Activated CD4-positive, CD25-positive, alpha-beta regulatory T cell treated with anti-CD3 and anti-CD28 coated beads, Interleukin-2, amount 50 U/mL, for 24 hours (primary cell): Measurements from ENCODE around the gene IBA57.

Source experiments
- ATAC-seq, 2 donors: fragments of 150-1000 bp; cut with Tn5 transposase; one replicate each; pipeline ENCODE4 v1.10.0; 2021; ENCODE audit warnings: mild to moderate bottlenecking in 1 of 2, moderate library complexity in 1 of 2

IBA57 gene

DNA sequence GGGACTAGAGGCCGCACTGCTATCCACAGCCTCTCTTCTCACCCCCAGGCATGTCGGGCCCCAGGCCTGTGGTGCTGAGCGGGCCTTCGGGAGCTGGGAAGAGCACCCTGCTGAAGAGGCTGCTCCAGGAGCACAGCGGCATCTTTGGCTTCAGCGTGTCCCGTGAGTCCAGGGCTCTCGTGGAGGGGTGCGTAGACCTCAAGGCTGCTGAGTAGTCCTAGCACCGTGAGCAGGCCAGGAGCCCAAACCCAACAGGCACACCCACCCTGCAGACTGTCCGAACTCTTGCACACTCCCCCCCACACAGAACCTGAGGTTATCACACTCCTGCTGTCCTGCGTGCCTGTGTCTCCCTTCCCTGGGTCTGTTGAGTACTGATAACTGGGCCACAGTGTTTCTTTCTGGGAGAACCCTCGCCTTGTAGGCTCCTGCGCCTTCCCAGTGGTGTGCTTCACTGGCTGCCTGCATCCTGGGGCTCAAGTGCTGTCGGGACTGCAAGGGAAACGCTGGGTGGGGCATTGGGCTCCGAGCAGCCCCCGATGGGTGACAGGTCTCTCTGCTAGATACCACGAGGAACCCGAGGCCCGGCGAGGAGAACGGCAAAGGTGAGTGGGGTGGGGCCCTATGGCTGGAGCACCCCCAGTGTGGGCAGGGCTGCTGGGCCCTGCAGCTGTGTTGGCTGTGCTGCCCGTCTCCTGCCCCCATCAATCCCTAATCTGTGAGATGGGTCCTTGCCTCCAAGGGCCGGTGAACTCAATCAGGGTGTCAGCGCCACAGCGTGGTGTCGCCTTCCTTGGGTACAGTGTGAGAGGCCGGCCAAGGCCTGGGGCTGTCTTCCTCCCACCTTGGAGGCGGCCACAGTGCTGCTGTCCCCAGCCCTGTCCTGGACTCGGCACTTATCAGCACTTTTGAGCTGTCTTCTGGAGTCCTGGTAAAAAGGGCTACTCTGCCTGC, 19.9 kb upstream of the IBA57 start:
- no peak for ATAC-seq

DNA sequence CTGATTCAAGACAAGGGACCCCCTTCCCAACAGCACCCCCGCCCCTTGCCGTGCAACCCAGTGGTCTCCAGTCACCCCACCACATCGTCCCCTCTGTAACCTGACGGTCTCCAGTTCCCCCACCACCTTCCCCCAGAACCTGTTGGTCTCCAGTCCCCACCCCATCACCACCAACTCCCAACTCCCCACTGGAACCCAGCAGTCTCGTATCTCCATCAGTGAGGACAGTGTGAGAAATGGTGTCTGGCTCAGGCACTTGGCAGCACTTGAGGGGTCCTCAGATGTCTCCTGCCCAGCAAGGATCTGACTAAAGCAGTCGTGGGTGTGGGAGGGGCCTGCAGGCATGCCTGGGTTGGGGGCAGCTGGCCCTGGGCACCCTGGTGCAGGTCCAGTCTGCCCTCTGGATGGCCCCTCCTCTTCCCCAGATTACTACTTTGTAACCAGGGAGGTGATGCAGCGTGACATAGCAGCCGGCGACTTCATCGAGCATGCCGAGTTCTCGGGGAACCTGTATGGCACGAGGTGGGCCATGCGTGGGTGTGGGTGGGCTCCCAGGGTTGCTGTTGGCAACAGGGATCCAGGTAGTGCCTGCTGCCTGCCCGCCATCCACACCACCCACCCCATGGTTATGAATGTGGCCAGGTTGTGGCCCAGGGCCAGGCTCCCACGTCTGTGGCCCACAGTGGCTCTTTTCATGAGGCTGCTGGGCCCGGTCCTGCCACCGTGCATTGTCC, 19.0 kb upstream of the IBA57 start:
- no peak for ATAC-seq

- ATAC-seq = no peak
Measured at GRCh38 chr1:228147151-228147693, 18.4 kb upstream of the IBA57 start.

DNA sequence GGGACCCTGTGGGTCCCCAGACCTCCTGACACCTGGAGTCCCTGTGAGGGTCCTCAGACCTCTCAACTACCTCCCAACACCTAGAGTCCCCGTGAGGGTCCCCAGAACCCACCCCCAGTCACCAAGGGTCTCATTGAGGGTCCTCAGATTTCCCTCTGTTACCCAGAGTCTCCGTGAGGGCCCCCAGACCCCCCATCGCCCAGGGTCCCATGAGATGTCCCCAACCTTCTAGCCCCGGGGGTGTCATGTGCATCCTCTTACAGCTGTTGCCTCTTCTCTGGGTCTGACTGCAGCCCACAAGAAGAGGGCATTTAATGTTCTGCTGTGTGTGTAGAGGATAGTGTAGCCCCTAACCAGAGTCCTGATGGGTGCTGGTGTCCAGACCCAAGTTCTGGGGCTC, 17.8 kb upstream of the IBA57 start:
- ATAC-seq = no peak

DNA sequence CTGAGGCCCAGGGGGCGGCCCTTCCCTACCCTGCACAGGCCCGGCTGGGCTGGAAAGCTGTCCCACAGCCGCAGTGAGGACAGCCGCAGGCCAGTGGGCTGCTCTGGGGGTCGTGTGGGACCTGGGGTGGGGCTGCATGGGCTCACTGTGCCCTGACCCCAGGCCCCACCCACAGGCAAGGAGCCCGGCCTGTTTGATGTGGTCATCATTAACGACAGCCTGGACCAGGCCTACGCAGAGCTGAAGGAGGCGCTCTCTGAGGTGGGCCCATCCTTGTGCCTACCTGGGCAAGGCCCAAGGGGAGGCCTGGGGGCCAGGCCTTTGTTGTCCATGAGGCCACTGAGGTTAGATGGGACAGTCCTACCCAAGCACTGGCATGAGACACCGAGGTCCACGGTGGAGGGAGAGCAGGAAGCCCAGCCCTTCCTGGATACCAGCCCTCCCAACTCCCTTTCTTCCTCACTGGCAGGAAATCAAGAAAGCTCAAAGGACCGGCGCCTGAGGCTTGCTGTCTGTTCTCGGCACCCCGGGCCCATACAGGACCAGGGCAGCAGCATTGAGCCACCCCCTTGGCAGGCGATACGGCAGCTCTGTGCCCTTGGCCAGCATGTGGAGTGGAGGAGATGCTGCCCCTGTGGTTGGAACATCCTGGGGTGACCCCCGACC, 17.3 kb upstream of the IBA57 start:
- no peak for ATAC-seq

GRCh38 chr1:228148935-228149405, 16.6 kb upstream of the IBA57 start:
- ATAC-seq = no peak

GRCh38 chr1:228149406-228150119, 16.0 kb upstream of the IBA57 start, which contains the start of gene GJC2:
Gene GJC2 (plus strand): TSS chr1:228149930. CDS start chr1:228157759, 7,829 bp downstream.
- no peak for ATAC-seq

GRCh38 chr1:228150120-228150460, 15.5 kb upstream of the IBA57 start:
- no peak for ATAC-seq

DNA sequence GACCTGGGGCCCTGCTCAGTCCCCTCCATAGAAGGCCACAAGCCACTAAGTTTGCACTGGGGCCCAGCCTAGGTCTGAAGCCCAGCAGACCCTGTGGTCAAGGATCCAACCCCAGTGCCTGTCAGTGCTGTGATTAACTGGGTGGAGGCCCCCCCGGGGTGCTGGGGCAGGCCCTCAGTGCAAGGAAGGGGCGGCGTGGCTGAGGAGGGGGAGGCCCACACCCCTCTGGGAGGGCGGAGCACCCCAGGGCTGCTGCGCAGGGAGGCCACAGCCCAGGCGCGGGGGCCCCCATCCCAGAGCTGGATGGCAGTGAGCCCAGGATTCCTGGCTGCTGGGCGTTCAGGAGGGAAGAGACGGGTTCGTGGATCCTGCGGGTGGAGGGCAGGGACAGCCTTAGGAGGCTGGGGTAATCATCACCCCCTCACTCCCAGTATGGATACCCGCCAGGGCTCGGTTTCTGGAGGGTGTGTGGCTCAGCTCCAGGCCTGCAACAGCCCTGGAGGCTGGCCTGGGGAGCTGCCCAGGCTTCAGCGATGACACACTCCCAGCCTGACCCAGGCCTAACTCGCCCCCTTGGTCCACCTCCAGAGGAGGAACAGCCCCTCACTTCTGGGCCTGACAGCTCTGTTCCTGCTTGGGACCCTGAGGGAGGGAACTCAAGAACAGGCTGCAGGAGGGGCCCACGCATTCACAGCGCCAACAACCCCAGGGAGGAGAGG, 15.0 kb upstream of the IBA57 start:
- no peak for ATAC-seq

GRCh38 chr1:228151180-228151925, 14.3 kb upstream of the IBA57 start:
- ATAC-seq = no peak

DNA sequence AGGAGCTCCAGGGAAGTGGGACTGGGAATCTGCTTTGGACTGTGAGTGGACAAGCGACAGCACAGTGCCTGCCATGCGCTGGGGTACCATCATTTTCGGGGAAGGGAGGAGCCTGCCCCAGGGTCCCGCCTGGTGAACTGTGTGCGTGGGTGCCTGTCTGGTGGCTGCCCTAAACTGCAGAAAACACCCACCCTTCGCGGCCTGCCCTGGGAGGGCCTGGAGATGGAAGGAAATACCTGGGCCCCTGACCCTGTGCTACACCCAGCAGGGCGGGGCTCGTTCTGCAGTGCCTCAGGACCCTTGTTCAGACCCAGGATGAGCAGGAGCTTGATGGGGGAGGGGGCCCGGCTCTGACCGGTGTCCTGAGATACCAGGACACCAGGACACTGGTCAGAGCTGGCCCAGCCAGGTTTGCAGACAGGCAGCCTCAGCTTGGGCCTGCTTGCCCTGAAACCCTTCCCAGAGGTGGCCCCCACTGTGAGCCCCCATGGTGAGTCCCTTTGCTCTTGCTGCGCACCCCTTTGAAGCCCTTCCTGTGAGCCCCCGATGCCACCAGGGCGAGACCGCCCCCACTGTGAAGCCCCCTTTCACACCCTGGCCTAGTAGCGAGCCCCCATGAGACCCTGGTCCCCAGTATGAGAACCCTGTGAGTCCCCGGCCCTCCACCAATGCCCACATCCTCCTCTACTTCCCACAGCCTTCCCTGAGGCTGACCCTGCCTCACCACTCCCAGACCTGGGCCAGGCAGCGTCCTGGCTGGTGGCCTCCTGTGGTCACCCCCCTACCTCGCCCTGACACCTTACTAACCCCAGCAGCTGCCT, 13.3 kb upstream of the IBA57 start:
- no peak for ATAC-seq

DNA sequence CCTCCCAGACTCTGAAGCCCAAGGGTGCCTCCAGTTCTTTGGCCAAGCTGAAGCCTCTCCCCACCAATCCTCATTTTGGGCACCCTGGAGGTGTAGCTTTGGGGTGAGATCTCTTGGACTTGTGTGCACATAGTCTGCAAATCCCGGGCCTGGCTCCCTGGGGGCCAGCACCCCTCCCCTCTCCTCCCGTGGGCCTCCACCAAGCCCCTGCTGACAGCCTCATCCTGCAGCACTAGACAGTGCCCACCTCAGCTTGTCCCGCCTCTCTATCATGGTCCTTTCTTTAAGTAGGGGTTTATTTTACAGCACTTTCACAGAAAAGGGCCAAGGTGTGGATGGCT, 12.7 kb upstream of the IBA57 start:
- ATAC-seq = no peak

DNA sequence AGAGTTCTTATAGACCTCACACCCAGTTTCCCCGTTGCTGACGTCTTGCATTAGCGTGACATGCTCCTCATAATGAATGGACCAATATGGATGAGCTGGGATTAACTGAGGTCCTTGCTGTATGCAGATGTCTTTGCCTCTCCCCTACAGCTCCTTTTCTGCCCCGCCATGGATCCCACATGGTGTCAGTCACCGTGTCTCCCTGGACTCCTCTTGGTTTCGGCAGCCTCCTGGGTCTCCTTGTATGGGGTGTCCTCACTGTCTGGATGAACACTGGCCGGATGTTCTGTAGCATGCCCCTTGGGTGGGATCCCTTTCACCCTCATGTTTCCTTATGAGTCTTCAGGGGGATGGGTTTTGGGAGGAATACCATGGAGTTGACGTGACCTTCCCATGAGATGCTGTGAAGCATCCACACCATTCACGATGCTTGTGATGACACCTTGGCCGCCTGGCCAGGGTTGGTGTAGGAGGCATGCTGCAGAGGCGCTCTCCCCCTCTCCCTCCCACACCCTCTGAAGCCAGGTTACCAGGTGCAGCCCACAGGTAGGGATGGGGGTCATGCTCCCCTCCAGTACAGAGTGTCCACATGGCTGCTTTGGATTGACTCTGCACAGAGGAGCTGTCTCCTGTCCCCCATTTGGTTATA, 11.5 kb upstream of the IBA57 start:
- ATAC-seq = no peak

DNA sequence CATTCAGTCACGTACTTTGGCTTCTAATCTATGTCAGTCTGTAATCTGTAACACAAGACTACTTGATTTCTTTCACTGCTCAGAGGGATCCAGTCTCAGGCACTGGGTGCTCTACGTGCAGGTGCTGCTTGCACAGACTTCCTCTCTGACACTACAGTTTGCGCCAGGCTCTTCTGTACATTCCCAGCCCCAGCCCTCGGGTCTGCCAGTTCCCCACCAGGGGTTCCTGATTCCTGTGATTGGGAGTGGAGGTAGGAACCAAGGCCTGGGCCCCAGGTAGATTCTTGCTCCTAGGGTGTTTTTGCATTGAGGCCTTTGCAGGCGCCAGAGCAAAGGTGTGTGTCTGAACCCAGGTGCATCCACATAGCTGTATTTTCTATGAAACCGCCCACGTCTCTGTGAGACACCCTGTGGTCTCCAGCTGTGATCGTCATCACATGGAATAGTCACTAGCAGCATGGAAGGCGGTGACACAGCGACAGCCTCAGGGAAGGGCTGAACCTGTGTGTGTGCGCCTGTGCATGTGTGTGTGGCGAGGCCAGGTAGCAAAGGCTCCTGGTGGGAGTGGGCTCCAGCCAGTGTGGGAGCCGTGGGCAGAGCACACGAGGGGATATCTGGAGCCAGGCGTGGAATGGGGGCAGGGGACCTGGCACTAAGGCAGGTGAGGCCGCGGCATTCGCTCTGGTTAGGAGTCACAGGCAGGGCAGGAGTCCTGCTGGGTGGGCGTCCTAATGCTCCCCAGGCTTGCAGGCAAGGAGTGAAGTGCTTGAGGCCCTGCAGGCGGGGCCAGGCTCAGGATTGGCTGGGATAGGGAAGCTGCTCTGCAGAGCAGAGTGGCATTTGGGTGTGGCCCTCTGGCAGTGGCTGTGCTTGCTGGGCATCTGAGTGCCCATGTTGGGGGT, 10.7 kb upstream of the IBA57 start:
- ATAC-seq = peak; percentile 83 to 89

DNA sequence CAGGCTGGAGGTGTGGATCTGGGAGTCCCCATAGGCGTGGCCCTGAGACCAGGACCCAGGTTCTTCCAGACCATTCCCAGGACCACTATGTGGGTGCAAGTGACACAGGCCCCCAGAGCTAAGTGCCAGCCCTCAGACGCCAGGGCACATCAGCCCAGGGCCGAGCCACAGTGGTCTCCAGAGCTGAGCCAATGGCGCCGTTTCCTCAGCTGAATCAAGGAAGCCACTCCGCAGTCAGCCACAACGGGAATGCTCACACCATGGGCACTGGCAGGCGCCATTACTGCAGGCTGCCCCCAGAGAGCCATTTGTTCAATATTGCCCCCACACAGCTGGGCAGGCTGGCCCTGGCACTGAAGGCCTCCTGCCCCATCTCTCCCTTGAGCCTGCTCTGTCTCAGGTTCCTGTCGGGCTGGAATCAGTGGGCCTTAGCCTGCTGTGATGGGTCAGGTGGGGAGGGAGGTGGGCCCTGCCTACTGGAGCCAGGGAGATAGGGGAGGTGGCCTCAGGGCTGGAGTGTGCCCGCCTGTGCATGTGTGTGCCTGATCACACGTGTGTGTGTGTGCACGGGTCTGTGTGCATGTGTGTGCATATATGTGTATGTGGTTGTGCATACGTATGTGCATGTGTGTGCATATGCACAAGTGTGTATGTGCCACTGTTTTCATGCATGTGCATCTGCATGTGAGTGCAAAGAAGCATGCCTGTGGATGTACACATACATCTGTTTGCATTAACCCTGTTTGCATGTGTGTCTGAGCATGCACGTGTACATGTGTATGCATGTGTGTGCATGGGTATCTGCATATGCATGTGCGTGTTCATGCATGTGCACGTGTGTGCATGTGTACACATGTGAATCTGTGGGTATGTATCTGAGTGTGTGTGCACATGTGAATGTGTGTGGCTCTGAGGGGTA, 9.7 kb upstream of the IBA57 start:
- no peak for ATAC-seq

DNA sequence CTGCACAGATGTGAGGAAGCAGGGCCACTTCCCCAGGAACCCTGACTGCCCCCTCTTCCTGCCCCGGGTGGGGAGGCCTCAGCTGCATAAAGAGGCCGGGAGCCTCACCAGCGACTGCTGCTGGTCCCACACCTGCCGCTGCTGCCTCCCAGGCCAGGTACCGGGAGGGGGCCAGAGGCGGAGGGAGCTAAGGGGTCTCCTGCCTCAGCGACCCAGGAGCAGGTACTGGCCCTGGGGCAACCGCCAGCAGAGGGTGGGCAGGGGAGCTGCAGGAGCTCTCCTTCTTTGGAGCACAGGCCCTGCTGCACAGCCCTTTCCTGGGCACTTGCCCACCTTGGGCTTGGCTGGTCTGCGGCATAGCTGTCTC, 9.1 kb upstream of the IBA57 start:
- no peak for ATAC-seq
